Uterus (tissue), 4 donors: ENCODE measurements around the gene ERGIC1. TPM values are rescaled to one million over a fixed set of nuclear protein-coding genes. Genes with fewer than 3 reads are reported as not detected.

Experiments
- DNase-seq, 2 donors: peaks; one replicate each; pipeline ENCODE4 v3.0.0-alpha.2; 2019 to 2020
- H3K27ac ChIP-seq, 2 donors: fragments of 200-600 bp; sonication (generic); 1 replicate in 1 of 2; 2 replicates in 1 of 2; pipeline ENCODE4 v1.5.1; 2016 to 2018
- H3K27me3 ChIP-seq, 2 donors: fragments of 200-600 bp; sonication (generic); one replicate each; pipeline ENCODE4 v1.5.1; 2018 to 2019; ENCODE audit warnings: control low read depth in 1 of 2
- H3K36me3 ChIP-seq, 2 donors: fragments of 200-600 bp; sonication (generic); one replicate each; pipeline ENCODE4 v1.5.1; 2019; ENCODE audit warnings: control low read depth in 1 of 2
- H3K4me1 ChIP-seq, 2 donors: fragments of 200-600 bp; sonication (generic); one replicate each; pipeline ENCODE4 v1.5.1; 2018 to 2019; ENCODE audit warnings: control low read depth in 1 of 2
- H3K4me3 ChIP-seq, 2 donors: fragments of 200-600 bp; sonication (generic); 1 replicate in 1 of 2; 2 replicates in 1 of 2; pipeline ENCODE4 v1.5.1; 2018 to 2019; ENCODE audit warnings: mild to moderate bottlenecking in 1 of 2
- H3K9me3 ChIP-seq, 2 donors: fragments of 200-600 bp; sonication (generic); one replicate each; pipeline ENCODE4 v1.5.1; 2019; ENCODE audit warnings: control low read depth in 1 of 2
- POLR2A ChIP-seq, 2 donors: fragments of 450-650 bp; IDR thresholded peaks; one replicate each; pipeline ENCODE4 v1.6.1; 2016; ENCODE audit warnings: antibody characterized with exemption in 2 of 2, mild to moderate bottlenecking in 1 of 2, moderate library complexity in 1 of 2
- intact Hi-C: fragments of 100-400 bp; cut with DNase I; formaldehyde crosslinking; loops from one replicate; pipeline ENCODE4 v1.15.1; 2023; ENCODE audit warnings: low total_unique reads
- total RNA-seq, 4 donors: library from RNA; depleted of rRNA in 3 of 4; stranded (reverse); fragments of >200 nt in 3 of 4; gene quantifications; one replicate each; pipeline versions ENCODE4 v1.1.0 to v1.2.4, GENCODE V29; 2014 to 2023
- TF ChIP-seq, protein P1 (sequence below), 4 experiments: fragments of 200-600 bp in 2 of 4; fragments of 450-650 bp in 2 of 4; sonication (generic) in 2 of 4; IDR thresholded peaks; one replicate each; pipeline ENCODE4 v1.5.1; 2016 to 2019; ENCODE audit warnings: antibody characterized with exemption in 4 of 4, mild to moderate bottlenecking in 2 of 4, moderate library complexity in 1 of 4
- donor health status: DM: yes; HTN: yes; CAD: no.

The ERGIC1 gene
- total RNA-seq, 4 donors from 2014 or later = 34.8 to 130 (median 67.7) TPM

DNA sequence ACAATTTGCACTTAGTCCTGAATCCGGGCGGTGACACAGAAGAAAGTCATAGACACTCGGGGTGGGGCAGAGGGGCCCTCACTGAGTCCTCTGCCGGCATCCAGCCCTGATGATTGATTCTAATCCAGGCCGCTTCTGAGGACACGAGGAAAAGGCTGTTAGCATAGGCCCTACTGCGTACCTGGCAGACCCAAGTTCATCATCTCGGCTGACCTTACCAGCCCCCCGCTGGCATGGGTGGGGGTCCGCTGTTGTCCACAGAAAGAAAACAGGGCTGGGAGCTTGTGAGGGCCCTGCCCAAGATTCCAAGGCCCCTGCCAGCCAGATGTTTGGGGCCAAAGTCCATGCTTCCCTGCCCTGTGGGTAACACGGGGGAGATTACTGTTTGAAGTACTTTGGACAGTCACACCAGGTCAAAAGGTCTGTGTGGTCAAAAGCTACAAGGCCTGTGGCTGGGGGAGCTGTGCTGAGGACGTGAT is 24.5 kb downstream of the ERGIC1 start:
- no peaks in the 10 kb centered on the region for H3K36me3 ChIP-seq
- peaks cover 45 to 47% of the 10 kb centered on the region in 2 donors for H3K4me1 ChIP-seq
- no peaks in the 10 kb centered on the region for H3K27me3 ChIP-seq
- intact Hi-C loops = no loop called here
- peak overlapping the region; percentile 86 to 93 for H3K27ac ChIP-seq
- no peaks in the 10 kb centered on the region for H3K9me3 ChIP-seq
- no peak for TF ChIP-seq POLR2A (IDR thresholded peaks at IDR 0.05)
- TF ChIP-seq, protein P1, sequence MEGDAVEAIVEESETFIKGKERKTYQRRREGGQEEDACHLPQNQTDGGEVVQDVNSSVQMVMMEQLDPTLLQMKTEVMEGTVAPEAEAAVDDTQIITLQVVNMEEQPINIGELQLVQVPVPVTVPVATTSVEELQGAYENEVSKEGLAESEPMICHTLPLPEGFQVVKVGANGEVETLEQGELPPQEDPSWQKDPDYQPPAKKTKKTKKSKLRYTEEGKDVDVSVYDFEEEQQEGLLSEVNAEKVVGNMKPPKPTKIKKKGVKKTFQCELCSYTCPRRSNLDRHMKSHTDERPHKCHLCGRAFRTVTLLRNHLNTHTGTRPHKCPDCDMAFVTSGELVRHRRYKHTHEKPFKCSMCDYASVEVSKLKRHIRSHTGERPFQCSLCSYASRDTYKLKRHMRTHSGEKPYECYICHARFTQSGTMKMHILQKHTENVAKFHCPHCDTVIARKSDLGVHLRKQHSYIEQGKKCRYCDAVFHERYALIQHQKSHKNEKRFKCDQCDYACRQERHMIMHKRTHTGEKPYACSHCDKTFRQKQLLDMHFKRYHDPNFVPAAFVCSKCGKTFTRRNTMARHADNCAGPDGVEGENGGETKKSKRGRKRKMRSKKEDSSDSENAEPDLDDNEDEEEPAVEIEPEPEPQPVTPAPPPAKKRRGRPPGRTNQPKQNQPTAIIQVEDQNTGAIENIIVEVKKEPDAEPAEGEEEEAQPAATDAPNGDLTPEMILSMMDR (IDR thresholded peaks at IDR 0.05) = no peak
- no peak overlapping the region for H3K4me3 ChIP-seq
- peak in 1 of 2 donors; percentile 18 for DNase-seq

DNA sequence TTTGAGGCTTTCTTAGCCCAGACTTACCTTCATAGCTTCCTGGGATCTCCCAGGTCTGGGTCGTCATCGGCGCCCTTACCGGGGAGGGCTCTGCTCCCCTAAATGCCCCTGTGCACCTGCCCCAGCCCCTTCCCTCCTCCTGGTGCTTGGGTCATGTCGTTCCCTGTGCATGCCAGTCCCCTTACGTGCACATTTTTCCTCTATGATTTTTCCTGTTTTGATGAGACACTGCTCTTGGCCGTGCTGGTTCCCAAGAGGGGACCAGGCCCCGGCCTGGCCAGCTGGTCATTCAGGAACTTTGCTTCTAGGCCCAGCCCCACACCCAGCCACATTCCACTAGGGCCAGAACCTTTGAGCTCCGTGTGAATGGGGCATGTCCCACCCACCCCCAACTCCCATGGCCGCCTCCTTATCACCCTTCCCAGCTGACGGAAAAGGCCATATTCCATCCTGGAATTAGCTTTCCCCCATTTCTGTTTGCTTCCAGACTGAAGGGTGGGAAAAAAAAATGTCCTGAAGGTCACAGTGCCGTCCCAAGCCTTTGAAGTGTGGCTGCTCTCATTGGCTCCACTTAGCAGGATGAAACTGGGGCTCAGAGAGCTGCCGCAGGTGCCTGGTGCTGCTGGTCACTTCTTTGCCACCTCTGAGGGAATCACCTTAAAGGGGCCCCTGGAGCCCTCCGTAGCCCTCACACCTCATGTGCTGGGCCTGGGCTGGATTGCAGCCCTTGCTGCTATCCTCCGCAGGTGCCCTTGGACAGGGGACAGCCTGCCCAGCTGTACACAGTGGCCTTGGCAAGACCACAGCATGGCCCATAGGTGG is 25.1 kb downstream of the ERGIC1 start:
- H3K4me3 ChIP-seq = no peak overlapping the region
- H3K27me3 ChIP-seq = no peaks in the 10 kb centered on the region
- peaks cover 45 to 47% of the 10 kb centered on the region in 2 donors for H3K4me1 ChIP-seq
- peak; percentile 67 to 80 for DNase-seq
- no peaks in the 10 kb centered on the region for H3K36me3 ChIP-seq
- peak overlapping the region; percentile 86 to 93 for H3K27ac ChIP-seq
- intact Hi-C loops = no loop called here
- no peaks in the 10 kb centered on the region for H3K9me3 ChIP-seq
- TF ChIP-seq POLR2A (IDR thresholded peaks at IDR 0.05) = no peak
- TF ChIP-seq, protein P1 (IDR thresholded peaks at IDR 0.05) = no peak

DNA sequence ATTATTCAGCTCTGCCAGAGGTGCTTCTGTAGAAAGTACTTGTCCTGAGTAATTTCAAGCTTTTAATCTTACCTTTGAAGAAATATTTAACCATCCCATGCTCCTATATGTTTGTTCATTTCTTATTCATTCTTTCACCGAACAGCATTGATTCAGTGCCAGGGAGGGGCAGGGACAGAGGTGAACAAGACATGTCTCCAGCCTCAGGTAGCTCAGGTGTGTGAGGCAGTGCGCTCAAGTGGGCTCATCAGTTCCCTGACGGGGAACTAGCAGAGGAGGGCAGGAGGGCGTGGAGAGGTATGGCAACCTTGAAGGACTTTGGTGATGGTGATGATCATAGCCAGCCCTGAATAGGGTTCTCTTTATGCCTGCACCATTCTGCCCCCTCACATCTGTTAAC is 25.9 kb downstream of the ERGIC1 start:
- intact Hi-C loops = loop anchor here (10.0 kb wide), 1 partner anchor 85 kb away; the partner anchor contains the start of gene DUSP1
- Histone ChIP-seq H3K36me3 (no peaks in the 10 kb centered on the region), H3K4me1 (peaks cover 41 to 44% of the 10 kb centered on the region in 2 donors), H3K9me3 (no peaks in the 10 kb centered on the region), H3K4me3 (no peak overlapping the region), H3K27me3 (no peaks in the 10 kb centered on the region), H3K27ac (peak overlapping the region; percentile 86 to 93)
- TF ChIP-seq POLR2A (IDR thresholded peaks at IDR 0.05) = no peak
- TF ChIP-seq, protein P1 (IDR thresholded peaks at IDR 0.05) = no peak
- DNase-seq = peak in 1 of 2 donors; percentile 15

DNA sequence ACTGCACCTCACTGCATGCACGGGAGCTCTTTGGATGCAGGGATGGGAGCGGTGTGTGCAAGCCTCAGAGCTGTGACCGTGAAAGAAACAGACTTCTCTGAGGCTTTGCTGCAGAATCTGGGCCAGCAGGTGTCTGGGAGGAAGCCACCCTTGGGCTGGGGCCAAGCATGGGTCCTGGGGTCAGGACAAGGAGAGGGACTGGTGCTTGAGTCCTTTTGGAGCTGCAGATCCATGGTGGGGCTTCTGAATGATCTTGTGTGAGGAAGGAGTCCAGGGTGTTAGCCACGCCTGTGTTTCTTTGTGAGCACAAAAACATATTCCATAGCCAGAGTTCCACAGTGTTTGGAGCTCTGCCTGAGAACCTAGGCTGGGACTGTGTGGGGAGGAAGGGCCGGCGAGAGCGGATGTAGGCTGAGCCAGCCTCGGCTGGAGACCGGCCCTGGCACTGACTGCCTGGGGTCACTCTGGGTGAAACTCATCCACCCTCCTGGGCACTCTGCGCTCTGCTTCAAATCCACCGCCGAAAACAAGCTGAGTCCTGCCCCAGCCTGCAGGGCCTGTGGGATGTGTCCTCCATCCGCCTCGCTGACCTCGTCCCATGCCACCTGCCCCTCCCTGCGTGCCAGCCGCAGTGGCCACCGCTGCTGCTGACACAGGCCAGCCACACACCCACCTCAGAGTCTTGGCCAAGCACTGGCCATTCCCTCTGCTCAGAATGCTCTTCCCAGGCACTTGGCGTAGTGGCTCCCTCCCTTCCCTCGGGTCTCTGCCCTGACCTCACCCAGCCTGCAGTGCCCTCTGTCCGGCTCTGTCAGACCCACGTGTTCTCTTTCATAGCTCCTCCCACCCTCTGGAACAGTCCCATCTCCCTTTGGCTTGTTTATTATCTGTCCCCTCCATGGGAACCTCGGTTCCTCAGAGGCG is 26.7 kb downstream of the ERGIC1 start:
- DNase-seq = peak; percentile 86 to 92
- H3K4me1 ChIP-seq = peaks cover 38 to 40% of the 10 kb centered on the region in 2 donors
- TF ChIP-seq, protein P1 (IDR thresholded peaks at IDR 0.05) = no peak
- peak in 1 of 2 donors; percentile 31 for TF ChIP-seq POLR2A (IDR thresholded peaks at IDR 0.05)
- no peaks in the 10 kb centered on the region for H3K27me3 ChIP-seq
- intact Hi-C loops = loop anchor here (10.0 kb wide), 1 partner anchor 86 kb away; the partner anchor contains the start of gene DUSP1
- H3K9me3 ChIP-seq = no peaks in the 10 kb centered on the region
- H3K27ac ChIP-seq = peak overlapping the region; percentile 86 to 93
- H3K4me3 ChIP-seq = no peak overlapping the region
- H3K36me3 ChIP-seq = no peaks in the 10 kb centered on the region
